Measurements from ENCODE around the gene GRK5. TPM values are rescaled to one million over a fixed set of nuclear protein-coding genes. Genes with fewer than 3 reads are reported as not detected.

Gene GRK5
- total and polyA plus RNA-seq, 9 of the 15 experiments (the other 6 are each of a cell fraction or from before 2014, with no cell fraction given): 0.46 to 0.83 (median 0.67) TPM; not detected in 2

DNA sequence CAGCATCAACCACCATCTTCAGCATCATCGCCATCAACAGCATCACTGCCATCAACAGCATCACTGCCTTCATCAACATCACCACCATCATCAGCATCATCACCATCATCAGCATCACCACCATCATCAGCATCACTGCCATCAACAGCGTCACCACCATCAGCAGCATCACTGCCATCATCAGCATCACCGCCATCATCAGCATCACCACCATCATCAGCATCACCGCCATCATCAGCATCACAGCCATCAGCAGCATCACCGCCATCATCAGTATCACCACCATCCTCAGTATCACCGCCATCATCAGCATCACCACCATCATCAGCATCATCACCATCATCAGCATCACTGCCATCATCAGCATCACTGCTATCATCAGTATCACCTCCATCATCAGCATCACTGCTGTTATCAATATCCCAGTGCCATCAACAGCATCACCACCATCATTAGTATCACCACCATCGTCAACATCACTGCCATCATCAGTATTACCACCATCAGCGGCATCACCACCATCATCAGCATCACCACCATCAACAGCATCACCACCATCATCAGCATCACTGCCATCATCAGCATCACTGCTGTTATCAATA, 220.0 kb downstream of the GRK5 start (continued):
- TF ChIP-seq MYBL2 (IDR thresholded peaks at IDR 0.05; ENCODE audit: low read depth) (no peak), MYBL2 (CRISPR knock-in tag; IDR thresholded peaks at IDR 0.05; ENCODE audit: borderline replicate concordance) (no peak), ZNF77 (CRISPR knock-in tag; IDR thresholded peaks at IDR 0.05) (no peak), NFIC (IDR thresholded peaks at IDR 0.05) (no peak), PPARD (CRISPR knock-in tag; IDR thresholded peaks at IDR 0.05) (no peak), ZBTB1 (CRISPR knock-in tag; IDR thresholded peaks at IDR 0.05; ENCODE audit: borderline replicate concordance, low read depth) (no peak)
- TF ChIP-seq, protein P1, sequence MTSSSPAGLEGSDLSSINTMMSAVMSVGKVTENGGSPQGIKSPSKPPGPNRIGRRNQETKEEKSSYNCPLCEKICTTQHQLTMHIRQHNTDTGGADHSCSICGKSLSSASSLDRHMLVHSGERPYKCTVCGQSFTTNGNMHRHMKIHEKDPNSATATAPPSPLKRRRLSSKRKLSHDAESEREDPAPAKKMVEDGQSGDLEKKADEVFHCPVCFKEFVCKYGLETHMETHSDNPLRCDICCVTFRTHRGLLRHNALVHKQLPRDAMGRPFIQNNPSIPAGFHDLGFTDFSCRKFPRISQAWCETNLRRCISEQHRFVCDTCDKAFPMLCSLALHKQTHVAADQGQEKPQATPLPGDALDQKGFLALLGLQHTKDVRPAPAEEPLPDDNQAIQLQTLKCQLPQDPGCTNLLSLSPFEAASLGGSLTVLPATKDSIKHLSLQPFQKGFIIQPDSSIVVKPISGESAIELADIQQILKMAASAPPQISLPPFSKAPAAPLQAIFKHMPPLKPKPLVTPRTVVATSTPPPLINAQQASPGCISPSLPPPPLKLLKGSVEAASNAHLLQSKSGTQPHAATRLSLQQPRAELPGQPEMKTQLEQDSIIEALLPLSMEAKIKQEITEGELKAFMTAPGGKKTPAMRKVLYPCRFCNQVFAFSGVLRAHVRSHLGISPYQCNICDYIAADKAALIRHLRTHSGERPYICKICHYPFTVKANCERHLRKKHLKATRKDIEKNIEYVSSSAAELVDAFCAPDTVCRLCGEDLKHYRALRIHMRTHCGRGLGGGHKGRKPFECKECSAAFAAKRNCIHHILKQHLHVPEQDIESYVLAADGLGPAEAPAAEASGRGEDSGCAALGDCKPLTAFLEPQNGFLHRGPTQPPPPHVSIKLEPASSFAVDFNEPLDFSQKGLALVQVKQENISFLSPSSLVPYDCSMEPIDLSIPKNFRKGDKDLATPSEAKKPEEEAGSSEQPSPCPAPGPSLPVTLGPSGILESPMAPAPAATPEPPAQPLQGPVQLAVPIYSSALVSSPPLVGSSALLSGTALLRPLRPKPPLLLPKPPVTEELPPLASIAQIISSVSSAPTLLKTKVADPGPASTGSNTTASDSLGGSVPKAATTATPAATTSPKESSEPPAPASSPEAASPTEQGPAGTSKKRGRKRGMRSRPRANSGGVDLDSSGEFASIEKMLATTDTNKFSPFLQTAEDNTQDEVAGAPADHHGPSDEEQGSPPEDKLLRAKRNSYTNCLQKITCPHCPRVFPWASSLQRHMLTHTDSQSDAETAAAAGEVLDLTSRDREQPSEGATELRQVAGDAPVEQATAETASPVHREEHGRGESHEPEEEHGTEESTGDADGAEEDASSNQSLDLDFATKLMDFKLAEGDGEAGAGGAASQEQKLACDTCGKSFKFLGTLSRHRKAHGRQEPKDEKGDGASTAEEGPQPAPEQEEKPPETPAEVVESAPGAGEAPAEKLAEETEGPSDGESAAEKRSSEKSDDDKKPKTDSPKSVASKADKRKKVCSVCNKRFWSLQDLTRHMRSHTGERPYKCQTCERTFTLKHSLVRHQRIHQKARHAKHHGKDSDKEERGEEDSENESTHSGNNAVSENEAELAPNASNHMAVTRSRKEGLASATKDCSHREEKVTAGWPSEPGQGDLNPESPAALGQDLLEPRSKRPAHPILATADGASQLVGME (CRISPR knock-in tag; IDR thresholded peaks at IDR 0.05): peak; percentile 94
- TF ChIP-seq, protein P2, sequence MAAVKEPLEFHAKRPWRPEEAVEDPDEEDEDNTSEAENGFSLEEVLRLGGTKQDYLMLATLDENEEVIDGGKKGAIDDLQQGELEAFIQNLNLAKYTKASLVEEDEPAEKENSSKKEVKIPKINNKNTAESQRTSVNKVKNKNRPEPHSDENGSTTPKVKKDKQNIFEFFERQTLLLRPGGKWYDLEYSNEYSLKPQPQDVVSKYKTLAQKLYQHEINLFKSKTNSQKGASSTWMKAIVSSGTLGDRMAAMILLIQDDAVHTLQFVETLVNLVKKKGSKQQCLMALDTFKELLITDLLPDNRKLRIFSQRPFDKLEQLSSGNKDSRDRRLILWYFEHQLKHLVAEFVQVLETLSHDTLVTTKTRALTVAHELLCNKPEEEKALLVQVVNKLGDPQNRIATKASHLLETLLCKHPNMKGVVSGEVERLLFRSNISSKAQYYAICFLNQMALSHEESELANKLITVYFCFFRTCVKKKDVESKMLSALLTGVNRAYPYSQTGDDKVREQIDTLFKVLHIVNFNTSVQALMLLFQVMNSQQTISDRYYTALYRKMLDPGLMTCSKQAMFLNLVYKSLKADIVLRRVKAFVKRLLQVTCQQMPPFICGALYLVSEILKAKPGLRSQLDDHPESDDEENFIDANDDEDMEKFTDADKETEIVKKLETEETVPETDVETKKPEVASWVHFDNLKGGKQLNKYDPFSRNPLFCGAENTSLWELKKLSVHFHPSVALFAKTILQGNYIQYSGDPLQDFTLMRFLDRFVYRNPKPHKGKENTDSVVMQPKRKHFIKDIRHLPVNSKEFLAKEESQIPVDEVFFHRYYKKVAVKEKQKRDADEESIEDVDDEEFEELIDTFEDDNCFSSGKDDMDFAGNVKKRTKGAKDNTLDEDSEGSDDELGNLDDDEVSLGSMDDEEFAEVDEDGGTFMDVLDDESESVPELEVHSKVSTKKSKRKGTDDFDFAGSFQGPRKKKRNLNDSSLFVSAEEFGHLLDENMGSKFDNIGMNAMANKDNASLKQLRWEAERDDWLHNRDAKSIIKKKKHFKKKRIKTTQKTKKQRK (IDR thresholded peaks at IDR 0.05; ENCODE audit: borderline replicate concordance, low read depth, low read length): no peak

Measured in K562 (cell line).